HepG2 (cell line): ENCODE measurements around the gene L3MBTL4. TPM values are rescaled to one million over a fixed set of nuclear protein-coding genes. Genes with fewer than 3 reads are reported as not detected.

Experiments
- ATF3 ChIP-seq: sonication (generic); formaldehyde crosslinking; IDR thresholded peaks from 2 replicates; pipeline ENCODE4 v1.4.0; 2020; ENCODE audit warnings: missing genetic modification reagents
- NRL ChIP-seq: sonication (generic); formaldehyde crosslinking; IDR thresholded peaks from 2 replicates; pipeline ENCODE4 v1.5.0; 2020; ENCODE audit warnings: missing genetic modification reagents, mild to moderate bottlenecking, moderate library complexity, borderline replicate concordance
- RBM39 ChIP-seq: fragments of 200-400 bp; formaldehyde crosslinking; IDR thresholded peaks from one replicate; pipeline ENCODE4 v1.6.1; 2018; ENCODE audit warnings: antibody characterized with exemption, mild to moderate bottlenecking, low read depth, low read length; ENCODE audit not compliant: poor library complexity, severe bottlenecking
- ZNF3 ChIP-seq: IDR thresholded peaks from 2 replicates; pipeline ENCODE4 v1.7.0; 2017; ENCODE audit warnings: inconsistent platforms
- ZNF329 ChIP-seq: sonication (generic); formaldehyde crosslinking; IDR thresholded peaks from 2 replicates; pipeline ENCODE4 v1.9.0; 2021; ENCODE audit warnings: low read depth, mild to moderate bottlenecking, missing genetic modification reagents
- ZNF629 ChIP-seq: sonication (generic); formaldehyde crosslinking; conservative IDR thresholded peaks from 2 replicates; pipeline ENCODE4 v1.5.0; 2020; ENCODE audit warnings: missing genetic modification reagents
- ZNF646 ChIP-seq: sonication (generic); formaldehyde crosslinking; IDR thresholded peaks from 2 replicates; pipeline ENCODE4 v1.9.0; 2021; ENCODE audit warnings: mild to moderate bottlenecking, missing genetic modification reagents
- polyA plus RNA-seq, 8 experiments: library from polyadenylated mRNA; depleted of rRNA in 3 of 8; stranded (reverse) in 7 of 8; unstranded in 1 of 8; fragments of >200 nt; fragmentation: Illumina TruSeq in 4 of 8; extraction: Trizol in 4 of 8; gene quantifications; 2 replicates each; pipeline versions ENCODE4 v1.2.1 to v1.2.3, GENCODE V29; 2011 to 2016; ENCODE audit warnings: low read depth in 4 of 8, missing spikeins in 1 of 8, mixed read lengths in 1 of 8; ENCODE audit not compliant: insufficient read depth in 1 of 8
- total RNA-seq, 5 experiments: library from RNA; depleted of rRNA; stranded (reverse); fragments of >200 nt; fragmentation: Illumina TruSeq; extraction: Trizol; gene quantifications; 2 replicates each; pipeline ENCODE4 v1.2.3, GENCODE V29; 2016; ENCODE audit warnings: low read depth in 1 of 5
- TF ChIP-seq, protein P1 (sequence below): sonication (generic); formaldehyde crosslinking; IDR thresholded peaks from 2 replicates; pipeline ENCODE4 v1.8.1; 2022; ENCODE audit warnings: mild to moderate bottlenecking, missing genetic modification reagents
- TF ChIP-seq, protein P2 (sequence below), 2 experiments: fragments of 450-650 bp in 1 of 2; sonication (generic) in 1 of 2; formaldehyde crosslinking in 1 of 2; IDR thresholded peaks; 2 replicates each; pipeline versions ENCODE4 v1.6.1 to v1.8.0; 2016 to 2022; ENCODE audit warnings: antibody characterized with exemption in 1 of 2, mild to moderate bottlenecking in 1 of 2, missing genetic modification reagents in 1 of 2

Gene L3MBTL4
- total and polyA plus RNA-seq, 2 of the 13 experiments (the other 11 are each of a cell fraction or from before 2014, with no cell fraction given), result 10.8 to 13.3 TPM

DNA sequence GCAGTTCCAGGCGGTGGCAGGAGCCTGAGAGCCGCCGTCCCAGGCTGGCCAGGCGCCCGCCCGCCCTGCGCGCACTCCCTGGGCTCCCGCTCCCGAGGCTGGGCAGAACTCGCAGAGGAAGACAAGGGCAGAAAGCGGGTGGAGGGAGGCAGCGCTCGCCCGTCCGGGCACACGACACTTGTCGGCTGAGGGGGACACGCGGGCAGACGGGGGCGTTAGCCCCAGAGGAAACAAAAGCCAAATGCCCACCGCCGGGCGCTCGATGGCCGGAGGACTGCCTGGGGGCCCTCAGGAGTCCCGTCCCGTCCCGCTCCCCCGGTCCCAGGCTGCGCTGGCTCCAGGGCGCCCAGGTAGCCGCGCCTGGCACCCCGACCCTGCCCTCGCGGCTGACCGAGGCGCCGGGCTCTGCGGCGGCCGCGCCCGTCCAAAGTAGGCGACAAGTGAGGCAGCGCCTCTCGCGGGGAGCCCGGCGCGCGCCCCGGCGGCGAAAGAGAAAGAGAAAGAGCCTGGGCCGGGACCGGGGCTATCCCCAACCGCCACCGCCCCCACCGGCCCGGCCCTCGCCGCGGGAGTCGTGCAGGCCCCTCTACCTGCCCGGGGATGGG lies 491 bp downstream of the L3MBTL4 start (continued):
- TF ChIP-seq ZNF646 (CRISPR knock-in tag) (no peak), ZNF629 (CRISPR knock-in tag) (no peak), ZNF329 (CRISPR knock-in tag) (peak; percentile 68; the same call in 1 of the 2 replicates), ATF3 (CRISPR knock-in tag) (no peak), NRL (peak; percentile 63), ZNF3 (CRISPR knock-in tag) (no peak), RBM39 (peak; percentile 34)
- TF ChIP-seq, protein P1, sequence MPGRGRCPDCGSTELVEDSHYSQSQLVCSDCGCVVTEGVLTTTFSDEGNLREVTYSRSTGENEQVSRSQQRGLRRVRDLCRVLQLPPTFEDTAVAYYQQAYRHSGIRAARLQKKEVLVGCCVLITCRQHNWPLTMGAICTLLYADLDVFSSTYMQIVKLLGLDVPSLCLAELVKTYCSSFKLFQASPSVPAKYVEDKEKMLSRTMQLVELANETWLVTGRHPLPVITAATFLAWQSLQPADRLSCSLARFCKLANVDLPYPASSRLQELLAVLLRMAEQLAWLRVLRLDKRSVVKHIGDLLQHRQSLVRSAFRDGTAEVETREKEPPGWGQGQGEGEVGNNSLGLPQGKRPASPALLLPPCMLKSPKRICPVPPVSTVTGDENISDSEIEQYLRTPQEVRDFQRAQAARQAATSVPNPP, result 0 out of 2 replicates have a peak, but pooled peaks have one; percentile 15
- TF ChIP-seq, protein P2, sequence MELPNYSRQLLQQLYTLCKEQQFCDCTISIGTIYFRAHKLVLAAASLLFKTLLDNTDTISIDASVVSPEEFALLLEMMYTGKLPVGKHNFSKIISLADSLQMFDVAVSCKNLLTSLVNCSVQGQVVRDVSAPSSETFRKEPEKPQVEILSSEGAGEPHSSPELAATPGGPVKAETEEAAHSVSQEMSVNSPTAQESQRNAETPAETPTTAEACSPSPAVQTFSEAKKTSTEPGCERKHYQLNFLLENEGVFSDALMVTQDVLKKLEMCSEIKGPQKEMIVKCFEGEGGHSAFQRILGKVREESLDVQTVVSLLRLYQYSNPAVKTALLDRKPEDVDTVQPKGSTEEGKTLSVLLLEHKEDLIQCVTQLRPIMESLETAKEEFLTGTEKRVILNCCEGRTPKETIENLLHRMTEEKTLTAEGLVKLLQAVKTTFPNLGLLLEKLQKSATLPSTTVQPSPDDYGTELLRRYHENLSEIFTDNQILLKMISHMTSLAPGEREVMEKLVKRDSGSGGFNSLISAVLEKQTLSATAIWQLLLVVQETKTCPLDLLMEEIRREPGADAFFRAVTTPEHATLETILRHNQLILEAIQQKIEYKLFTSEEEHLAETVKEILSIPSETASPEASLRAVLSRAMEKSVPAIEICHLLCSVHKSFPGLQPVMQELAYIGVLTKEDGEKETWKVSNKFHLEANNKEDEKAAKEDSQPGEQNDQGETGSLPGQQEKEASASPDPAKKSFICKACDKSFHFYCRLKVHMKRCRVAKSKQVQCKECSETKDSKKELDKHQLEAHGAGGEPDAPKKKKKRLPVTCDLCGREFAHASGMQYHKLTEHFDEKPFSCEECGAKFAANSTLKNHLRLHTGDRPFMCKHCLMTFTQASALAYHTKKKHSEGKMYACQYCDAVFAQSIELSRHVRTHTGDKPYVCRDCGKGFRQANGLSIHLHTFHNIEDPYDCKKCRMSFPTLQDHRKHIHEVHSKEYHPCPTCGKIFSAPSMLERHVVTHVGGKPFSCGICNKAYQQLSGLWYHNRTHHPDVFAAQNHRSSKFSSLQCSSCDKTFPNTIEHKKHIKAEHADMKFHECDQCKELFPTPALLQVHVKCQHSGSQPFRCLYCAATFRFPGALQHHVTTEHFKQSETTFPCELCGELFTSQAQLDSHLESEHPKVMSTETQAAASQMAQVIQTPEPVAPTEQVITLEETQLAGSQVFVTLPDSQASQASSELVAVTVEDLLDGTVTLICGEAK (IDR thresholded peaks at IDR 0.05), result no peak
- TF ChIP-seq, protein P2 (CRISPR knock-in tag; IDR thresholded peaks at IDR 0.05), result peak; percentile 48; the same call in 1 of the 2 replicates
